ENCODE measurements around the gene ASZ1. TPM values are rescaled to one million over a fixed set of nuclear protein-coding genes. Genes with fewer than 3 reads are reported as not detected.
A peak's percentile ranks its signal among the peaks of the same experiment; 100 is the strongest.

Gene ASZ1
- total RNA-seq, 1 experiment from 2014 or later: not detected

- Mint-ChIP-seq H3K27me3 (ENCODE audit: low read depth) (no peaks in the 10 kb centered on the region), H3K4me3 (no peak overlapping the region), H3K4me1 (peaks cover 0 to 4% of the 10 kb centered on the region in 2 experiments; a peak in 3 of 4 replicates), H3K36me3 (ENCODE audit: insufficient read depth in 1 of 3, low read depth in 3 of 3) (no peaks in the 10 kb centered on the region), H3K9me3 (no peaks in the 10 kb centered on the region), H3K27ac (no peak overlapping the region)
- Histone ChIP-seq H3K23me2 (ENCODE audit: insufficient read length, low read depth, low read length, poor library complexity, severe bottlenecking) (no peaks in the 10 kb centered on the region), H2AK5ac (ENCODE audit: insufficient read length, low read length) (no peak overlapping the region), H3K56ac (ENCODE audit: insufficient read length, low read depth, low read length) (no peak overlapping the region), H3K27me3 (ENCODE audit: insufficient read depth, low read length) (no peaks in the 10 kb centered on the region), H3K79me2 (ENCODE audit: insufficient read depth, low read length) (no peaks in the 10 kb centered on the region), H3K27ac (ENCODE audit: insufficient read length, low read depth, low read length) (no peak overlapping the region), H3K4me2 (ENCODE audit: insufficient read depth, insufficient read length, low read length) (no peak overlapping the region), H3T11ph (ENCODE audit: low read length) (no peak overlapping the region), H3K14ac (ENCODE audit: insufficient read depth, low read length) (no peak overlapping the region), H3K4me1 (ENCODE audit: insufficient read depth, low read length) (no peaks in the 10 kb centered on the region), H2BK12ac (ENCODE audit: insufficient read length, low read depth, low read length) (no peak overlapping the region), H4K20me1 (ENCODE audit: control insufficient read depth, insufficient read depth, insufficient read length) (no peaks in the 10 kb centered on the region), H2BK120ac (ENCODE audit: low read depth, low read length, poor library complexity, severe bottlenecking) (no peak overlapping the region), H2BK15ac (ENCODE audit: low read depth, low read length) (no peak overlapping the region), H2BK20ac (ENCODE audit: low read depth, low read length, poor library complexity, severe bottlenecking) (no peak overlapping the region), H4K91ac (ENCODE audit: insufficient read length, low read depth, low read length) (no peak overlapping the region), H3K4ac (ENCODE audit: low read depth, low read length) (no peak overlapping the region), H3K18ac (ENCODE audit: insufficient read length, low read depth, low read length) (no peak overlapping the region), H2AFZ (ENCODE audit: low read length) (peak overlapping the region; percentile 96), H4K8ac (replicated peaks; ENCODE audit: insufficient read length, low read depth, low read length) (no peak overlapping the region), H3K9me3 (ENCODE audit: control insufficient read depth, low read depth, low read length) (no peaks in the 10 kb centered on the region), H2BK5ac (ENCODE audit: insufficient read length, low read length) (no peak overlapping the region), H3K9ac (ENCODE audit: extremely low read depth, insufficient read length, low read length) (no peak overlapping the region), H3K79me1 (ENCODE audit: insufficient read depth, low read depth, low read length, poor library complexity, severe bottlenecking) (no peaks in the 10 kb centered on the region), H3K23ac (ENCODE audit: insufficient read length, low read depth, low read length) (no peak overlapping the region), H4K5ac (ENCODE audit: insufficient read length, low read depth, low read length) (no peak overlapping the region)
- DNase-seq: no peak
- TF ChIP-seq, protein P1, sequence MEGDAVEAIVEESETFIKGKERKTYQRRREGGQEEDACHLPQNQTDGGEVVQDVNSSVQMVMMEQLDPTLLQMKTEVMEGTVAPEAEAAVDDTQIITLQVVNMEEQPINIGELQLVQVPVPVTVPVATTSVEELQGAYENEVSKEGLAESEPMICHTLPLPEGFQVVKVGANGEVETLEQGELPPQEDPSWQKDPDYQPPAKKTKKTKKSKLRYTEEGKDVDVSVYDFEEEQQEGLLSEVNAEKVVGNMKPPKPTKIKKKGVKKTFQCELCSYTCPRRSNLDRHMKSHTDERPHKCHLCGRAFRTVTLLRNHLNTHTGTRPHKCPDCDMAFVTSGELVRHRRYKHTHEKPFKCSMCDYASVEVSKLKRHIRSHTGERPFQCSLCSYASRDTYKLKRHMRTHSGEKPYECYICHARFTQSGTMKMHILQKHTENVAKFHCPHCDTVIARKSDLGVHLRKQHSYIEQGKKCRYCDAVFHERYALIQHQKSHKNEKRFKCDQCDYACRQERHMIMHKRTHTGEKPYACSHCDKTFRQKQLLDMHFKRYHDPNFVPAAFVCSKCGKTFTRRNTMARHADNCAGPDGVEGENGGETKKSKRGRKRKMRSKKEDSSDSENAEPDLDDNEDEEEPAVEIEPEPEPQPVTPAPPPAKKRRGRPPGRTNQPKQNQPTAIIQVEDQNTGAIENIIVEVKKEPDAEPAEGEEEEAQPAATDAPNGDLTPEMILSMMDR (conservative IDR thresholded peaks at IDR 0.05): no peak
These were observed 62.8 kb downstream of the ASZ1 start for GRCh38 chr7:117364339-117365080.
